ENCODE data around the gene SYK. TPM values are rescaled to one million over a fixed set of nuclear protein-coding genes. Genes with fewer than 3 reads are reported as not detected.

Gene SYK
- polyA plus RNA-seq, 6 donors from 2014 or later: 163 to 261 (median 214) TPM

- Mint-ChIP-seq H3K4me1 (peaks cover 26 to 42% (median 36%) of the 10 kb centered on the region in 3 donors), H3K27ac (peak overlapping the region in 5 of 6 donors; percentile 51 to 79 (median 57)), H3K4me3 (no peak overlapping the region), H3K27me3 (no peaks in the 10 kb centered on the region), H3K9me3 (no peaks in the 10 kb centered on the region), H3K36me3 (peaks cover 5 to 18% of the 10 kb centered on the region in 2 donors)
- ATAC-seq (ENCODE audit: low read depth in 2 of 2) (no peak), DNase-seq (no peak)
These were observed 60.5 kb downstream of the SYK start for GRCh38 chr9:90861826-90862740.

- H3K36me3 Mint-ChIP-seq: peaks cover 6 to 18% of the 10 kb centered on the region in 2 donors
- no peak for DNase-seq
These were observed 63.2 kb downstream of the SYK start for GRCh38 chr9:90864779-90865178.

GRCh38 chr9:90867101-90867500 is 65.5 kb downstream of the SYK start:
- H3K27ac Mint-ChIP-seq: peak overlapping the region in 1 of 6 donors; percentile 26

More at GRCh38 chr9:90864779-90865178, 63.2 kb downstream of the SYK start:
- peak overlapping the region in 2 of 6 donors; percentile 61 to 84 for H3K27ac Mint-ChIP-seq
- H3K4me3 Mint-ChIP-seq: no peak overlapping the region
- no peaks in the 10 kb centered on the region for H3K27me3 Mint-ChIP-seq
- ATAC-seq (ENCODE audit: low read depth in 2 of 2): no peak
- peaks cover 6 to 15% (median 13%) of the 10 kb centered on the region in 3 donors for H3K4me1 Mint-ChIP-seq
- no peaks in the 10 kb centered on the region for H3K9me3 Mint-ChIP-seq

GRCh38 chr9:90868555-90868954 is 66.9 kb downstream of the SYK start:
- H3K27me3 Mint-ChIP-seq: no peaks in the 10 kb centered on the region
- peaks cover 10 to 18% of the 10 kb centered on the region in 2 donors for H3K36me3 Mint-ChIP-seq
- DNase-seq (no peak), ATAC-seq (ENCODE audit: low read depth in 2 of 2) (no peak)
- H3K9me3 Mint-ChIP-seq: no peaks in the 10 kb centered on the region
- H3K27ac Mint-ChIP-seq: peak overlapping the region in 1 of 6 donors; percentile 30
- H3K4me1 Mint-ChIP-seq: peaks cover 0 to 5% (median 4%) of the 10 kb centered on the region in 3 donors
- H3K4me3 Mint-ChIP-seq: no peak overlapping the region

More at GRCh38 chr9:90867101-90867500, 65.5 kb downstream of the SYK start:
- H3K27me3 Mint-ChIP-seq: no peaks in the 10 kb centered on the region
- ATAC-seq (ENCODE audit: low read depth in 2 of 2) (no peak), DNase-seq (no peak)
- no peak overlapping the region for H3K4me3 Mint-ChIP-seq
- peaks cover 4 to 5% (median 4%) of the 10 kb centered on the region in 3 donors for H3K4me1 Mint-ChIP-seq
- H3K9me3 Mint-ChIP-seq: no peaks in the 10 kb centered on the region
- peaks cover 6 to 18% of the 10 kb centered on the region in 2 donors for H3K36me3 Mint-ChIP-seq

- Mint-ChIP-seq H3K4me3 (no peak overlapping the region), H3K9me3 (no peaks in the 10 kb centered on the region), H3K36me3 (peaks cover 10 to 17% of the 10 kb centered on the region in 2 donors), H3K27ac (peak overlapping the region in 1 of 6 donors; percentile 47), H3K4me1 (peaks cover 0 to 5% (median 4%) of the 10 kb centered on the region in 3 donors), H3K27me3 (no peaks in the 10 kb centered on the region)
- DNase-seq: no peak
- ATAC-seq (ENCODE audit: low read depth in 2 of 2): no peak
These were observed 67.7 kb downstream of the SYK start for GRCh38 chr9:90869361-90869760.

- no peaks in the 10 kb centered on the region for H3K27me3 Mint-ChIP-seq
- ATAC-seq (ENCODE audit: low read depth in 2 of 2): peak in 1 of 2 donors; percentile 54
- no peak overlapping the region for H3K4me3 Mint-ChIP-seq
- H3K36me3 Mint-ChIP-seq: peaks cover 9 to 10% of the 10 kb centered on the region in 2 donors
- peak overlapping the region in 3 of 6 donors; percentile 17 to 73 (median 47) for H3K27ac Mint-ChIP-seq
- no peaks in the 10 kb centered on the region for H3K9me3 Mint-ChIP-seq
- peak; percentile 40 for DNase-seq
- H3K4me1 Mint-ChIP-seq: peaks cover 0 to 4% (median 0%) of the 10 kb centered on the region in 3 donors
These were observed 69.2 kb downstream of the SYK start for GRCh38 chr9:90870621-90871326.

GRCh38 chr9:90871327-90871935 is 69.8 kb downstream of the SYK start:
- Mint-ChIP-seq H3K4me3 (no peak overlapping the region), H3K27ac (no peak overlapping the region), H3K27me3 (no peaks in the 10 kb centered on the region), H3K36me3 (peaks cover 13 to 16% of the 10 kb centered on the region in 2 donors), H3K4me1 (peaks cover 0 to 4% (median 0%) of the 10 kb centered on the region in 3 donors), H3K9me3 (no peaks in the 10 kb centered on the region)
- DNase-seq (no peak), ATAC-seq (ENCODE audit: low read depth in 2 of 2) (no peak)

- DNase-seq: no peak
- Mint-ChIP-seq H3K9me3 (no peaks in the 10 kb centered on the region), H3K27me3 (no peaks in the 10 kb centered on the region), H3K27ac (peak overlapping the region in 2 of 6 donors; percentile 42 to 54), H3K4me3 (no peak overlapping the region), H3K36me3 (peaks cover 8 to 9% of the 10 kb centered on the region in 2 donors), H3K4me1 (no peaks in the 10 kb centered on the region)
- no peak for ATAC-seq (ENCODE audit: low read depth in 2 of 2)
These were observed 71.2 kb downstream of the SYK start for GRCh38 chr9:90872835-90873294.

GRCh38 chr9:90873422-90873821 is 71.8 kb downstream of the SYK start:
- no peak for ATAC-seq (ENCODE audit: low read depth in 2 of 2)
- Mint-ChIP-seq H3K27me3 (no peaks in the 10 kb centered on the region), H3K36me3 (peaks cover 13 to 15% of the 10 kb centered on the region in 2 donors), H3K27ac (no peak overlapping the region), H3K9me3 (no peaks in the 10 kb centered on the region), H3K4me1 (peaks cover 0 to 3% (median 0%) of the 10 kb centered on the region in 3 donors), H3K4me3 (no peak overlapping the region)
- no peak for DNase-seq

GRCh38 chr9:90874194-90874593 is 72.6 kb downstream of the SYK start:
- ATAC-seq (ENCODE audit: low read depth in 2 of 2) (no peak), DNase-seq (no peak)
- H3K27me3 Mint-ChIP-seq: no peaks in the 10 kb centered on the region
- H3K4me1 Mint-ChIP-seq: peaks cover 0 to 5% (median under 1%) of the 10 kb centered on the region in 3 donors
- H3K36me3 Mint-ChIP-seq: peaks cover 17 to 18% of the 10 kb centered on the region in 2 donors
- no peaks in the 10 kb centered on the region for H3K9me3 Mint-ChIP-seq
- H3K4me3 Mint-ChIP-seq: no peak overlapping the region
- H3K27ac Mint-ChIP-seq: peak overlapping the region in 1 of 6 donors; percentile 21

GRCh38 chr9:90878562-90878961 is 76.9 kb downstream of the SYK start:
- Mint-ChIP-seq H3K27me3 (no peaks in the 10 kb centered on the region), H3K4me1 (peaks cover 28 to 40% (median 33%) of the 10 kb centered on the region in 3 donors), H3K4me3 (no peak overlapping the region), H3K36me3 (peaks cover 35 to 51% of the 10 kb centered on the region in 2 donors), H3K27ac (peak overlapping the region in 3 of 6 donors; percentile 7 to 49 (median 18)), H3K9me3 (no peaks in the 10 kb centered on the region)
- ATAC-seq (ENCODE audit: low read depth in 2 of 2) (no peak), DNase-seq (no peak)

GRCh38 chr9:90880066-90880465 is 78.4 kb downstream of the SYK start:
- Mint-ChIP-seq H3K4me3 (peak overlapping the region; percentile 28 to 66 (median 52)), H3K4me1 (peaks cover 28 to 40% (median 33%) of the 10 kb centered on the region in 3 donors), H3K9me3 (no peaks in the 10 kb centered on the region), H3K27ac (peak overlapping the region; percentile 37 to 95 (median 89)), H3K36me3 (peaks cover 37 to 57% of the 10 kb centered on the region in 2 donors), H3K27me3 (no peaks in the 10 kb centered on the region)
- no peak for ATAC-seq (ENCODE audit: low read depth in 2 of 2)
- no peak for DNase-seq

- peak overlapping the region; percentile 85 to 95 (median 92) for H3K27ac Mint-ChIP-seq
- peaks cover 43 to 63% of the 10 kb centered on the region in 2 donors for H3K36me3 Mint-ChIP-seq
- peak overlapping the region in 7 of 8 donors; percentile 32 to 88 (median 61) for H3K4me3 Mint-ChIP-seq
- ATAC-seq (ENCODE audit: low read depth in 2 of 2) (no peak), DNase-seq (peak; percentile 9)
- H3K4me1 Mint-ChIP-seq: peaks cover 34 to 40% (median 35%) of the 10 kb centered on the region in 3 donors
- H3K9me3 Mint-ChIP-seq: no peaks in the 10 kb centered on the region
- no peaks in the 10 kb centered on the region for H3K27me3 Mint-ChIP-seq
These were observed 79.0 kb downstream of the SYK start for GRCh38 chr9:90880669-90881068.
